HEK293 (cell line): ENCODE measurements around the gene CLEC16A.
A peak's percentile ranks its signal among the peaks of the same experiment; 100 is the strongest.

Experiments used
- CTCF ChIA-PET: fragments of 350-600 bp; formaldehyde crosslinking; extraction: SDS; loops from one replicate; lab custom pipeline; 2021; ENCODE audit warnings: antibody characterized with exemption; lab: Yijun Ruan, JAX
- POLR2A ChIA-PET: fragments of 300-600 bp; formaldehyde crosslinking; extraction: SDS; loops from one replicate; lab custom pipeline; 2020; ENCODE audit warnings: antibody characterized with exemption, inconsistent platforms; lab: Yijun Ruan, JAX
- H3K27ac ChIP-seq: fragments of 200-500 bp; sonication (Bioruptor generic); 2 replicates; pipeline ENCODE4 v1.5.1; 2014; ENCODE audit warnings: low read depth, low read length, control low read depth, inconsistent platforms; ENCODE audit errors: extremely low read depth
- H3K36me3 ChIP-seq, 2 experiments: fragments of 200-500 bp in 1 of 2; sonication (Bioruptor generic) in 1 of 2; 1 replicate in 1 of 2; 2 replicates in 1 of 2; pipeline ENCODE4 v1.5.1; 2014 to 2017; ENCODE audit warnings: inconsistent platforms in 2 of 2, low read length in 2 of 2; ENCODE audit not compliant: control insufficient read depth in 2 of 2, insufficient read depth in 1 of 2
- H3K4me1 ChIP-seq: fragments of 200-500 bp; sonication (Bioruptor generic); 2 replicates; pipeline ENCODE4 v1.5.1; 2014; ENCODE audit warnings: mild to moderate bottlenecking, low read length, inconsistent platforms; ENCODE audit not compliant: control insufficient read depth, insufficient read depth
- H3K4me3 ChIP-seq: 2 replicates; pipeline ENCODE4 v1.5.1; 2011; ENCODE audit warnings: low read depth, mild to moderate bottlenecking, control low read depth, low read length, moderate library complexity
- H3K9me3 ChIP-seq: fragments of 200-500 bp; sonication (Bioruptor generic); 2 replicates; pipeline ENCODE4 v1.5.1; 2014; ENCODE audit warnings: low read depth, low read length, inconsistent platforms; ENCODE audit not compliant: control insufficient read depth, insufficient read depth
- HIC1 ChIP-seq: fragments of 450-650 bp; formaldehyde crosslinking; IDR thresholded peaks from 2 replicates; pipeline ENCODE4 v1.5.1; 2016; ENCODE audit warnings: missing biosample characterization, missing genetic modification characterization
- KLF10 ChIP-seq: fragments of 450-650 bp; IDR thresholded peaks from 2 replicates; pipeline ENCODE4 v1.5.1; 2018; ENCODE audit warnings: missing biosample characterization, mild to moderate bottlenecking, missing genetic modification characterization
- SALL2 ChIP-seq: fragments of 450-650 bp; formaldehyde crosslinking; IDR thresholded peaks from 2 replicates; pipeline ENCODE4 v1.5.0; 2017; ENCODE audit warnings: missing biosample characterization, mild to moderate bottlenecking, missing genetic modification characterization, borderline replicate concordance
- ZBTB49 ChIP-seq: fragments of 450-650 bp; formaldehyde crosslinking; IDR thresholded peaks from 2 replicates; pipeline ENCODE4 v1.5.1; 2016; ENCODE audit warnings: missing biosample characterization, missing genetic modification characterization, low read depth
- ZBTB7A ChIP-seq: fragments of 450-650 bp; formaldehyde crosslinking; IDR thresholded peaks from 2 replicates; pipeline ENCODE4 v1.5.1; 2016; ENCODE audit warnings: low read depth, missing biosample characterization, missing genetic modification characterization
- ZFHX2 ChIP-seq: fragments of 450-650 bp; formaldehyde crosslinking; conservative IDR thresholded peaks from 2 replicates; pipeline ENCODE4 v1.5.1; 2016; ENCODE audit warnings: missing biosample characterization, missing genetic modification characterization
- ZNF10 ChIP-seq: fragments of 450-650 bp; formaldehyde crosslinking; IDR thresholded peaks from 2 replicates; pipeline ENCODE4 v1.5.1; 2017; ENCODE audit warnings: missing biosample characterization, missing genetic modification characterization
- ZNF114 ChIP-seq: fragments of 450-650 bp; formaldehyde crosslinking; IDR thresholded peaks from 2 replicates; pipeline ENCODE4 v1.5.0; 2017; ENCODE audit warnings: missing biosample characterization, missing genetic modification characterization
- ZNF202 ChIP-seq: fragments of 450-650 bp; formaldehyde crosslinking; IDR thresholded peaks from 2 replicates; pipeline ENCODE4 v1.5.1; 2016; ENCODE audit warnings: missing biosample characterization, missing genetic modification characterization, borderline replicate concordance
- ZNF214 ChIP-seq: fragments of 450-650 bp; formaldehyde crosslinking; IDR thresholded peaks from 2 replicates; pipeline ENCODE4 v1.5.1; 2017; ENCODE audit warnings: missing biosample characterization, mild to moderate bottlenecking, missing genetic modification characterization, borderline replicate concordance
- ZNF266 ChIP-seq: fragments of 450-650 bp; formaldehyde crosslinking; IDR thresholded peaks from 2 replicates; pipeline ENCODE4 v1.5.1; 2016; ENCODE audit warnings: missing biosample characterization, missing genetic modification characterization, low read depth
- ZNF302 ChIP-seq: fragments of 450-650 bp; formaldehyde crosslinking; IDR thresholded peaks from 2 replicates; pipeline ENCODE4 v1.5.1; 2016; ENCODE audit warnings: missing biosample characterization, missing genetic modification characterization, low read depth
- ZNF404 ChIP-seq: fragments of 450-650 bp; formaldehyde crosslinking; IDR thresholded peaks from 2 replicates; pipeline ENCODE4 v1.5.1; 2017; ENCODE audit warnings: missing biosample characterization, missing genetic modification characterization
- ZNF514 ChIP-seq: fragments of 450-650 bp; formaldehyde crosslinking; IDR thresholded peaks from 2 replicates; pipeline ENCODE4 v1.5.1; 2016; ENCODE audit warnings: missing biosample characterization, missing genetic modification characterization
- ZNF623 ChIP-seq: fragments of 450-650 bp; formaldehyde crosslinking; IDR thresholded peaks from 2 replicates; pipeline ENCODE4 v1.5.1; 2016; ENCODE audit warnings: missing biosample characterization, missing genetic modification characterization
- ZNF654 ChIP-seq: fragments of 450-650 bp; formaldehyde crosslinking; IDR thresholded peaks from 2 replicates; pipeline ENCODE4 v1.5.1; 2016; ENCODE audit warnings: low read depth, missing biosample characterization, missing genetic modification characterization
- ZNF670 ChIP-seq: fragments of 450-650 bp; formaldehyde crosslinking; IDR thresholded peaks from 2 replicates; pipeline ENCODE4 v1.5.1; 2016; ENCODE audit warnings: missing biosample characterization, missing genetic modification characterization, low read depth
- ZNF843 ChIP-seq: fragments of 450-650 bp; formaldehyde crosslinking; IDR thresholded peaks from 2 replicates; pipeline ENCODE4 v1.5.1; 2016; ENCODE audit warnings: missing biosample characterization, missing genetic modification characterization
- TF ChIP-seq, protein P1 (sequence below): fragments of 450-650 bp; formaldehyde crosslinking; IDR thresholded peaks from 2 replicates; pipeline ENCODE4 v1.5.1; 2016; ENCODE audit warnings: missing biosample characterization, missing genetic modification characterization, low read depth
- TF ChIP-seq, protein P2 (sequence below): fragments of 450-650 bp; formaldehyde crosslinking; IDR thresholded peaks from 2 replicates; pipeline ENCODE4 v1.5.1; 2016; ENCODE audit warnings: missing biosample characterization, missing genetic modification characterization

Gene CLEC16A

DNA sequence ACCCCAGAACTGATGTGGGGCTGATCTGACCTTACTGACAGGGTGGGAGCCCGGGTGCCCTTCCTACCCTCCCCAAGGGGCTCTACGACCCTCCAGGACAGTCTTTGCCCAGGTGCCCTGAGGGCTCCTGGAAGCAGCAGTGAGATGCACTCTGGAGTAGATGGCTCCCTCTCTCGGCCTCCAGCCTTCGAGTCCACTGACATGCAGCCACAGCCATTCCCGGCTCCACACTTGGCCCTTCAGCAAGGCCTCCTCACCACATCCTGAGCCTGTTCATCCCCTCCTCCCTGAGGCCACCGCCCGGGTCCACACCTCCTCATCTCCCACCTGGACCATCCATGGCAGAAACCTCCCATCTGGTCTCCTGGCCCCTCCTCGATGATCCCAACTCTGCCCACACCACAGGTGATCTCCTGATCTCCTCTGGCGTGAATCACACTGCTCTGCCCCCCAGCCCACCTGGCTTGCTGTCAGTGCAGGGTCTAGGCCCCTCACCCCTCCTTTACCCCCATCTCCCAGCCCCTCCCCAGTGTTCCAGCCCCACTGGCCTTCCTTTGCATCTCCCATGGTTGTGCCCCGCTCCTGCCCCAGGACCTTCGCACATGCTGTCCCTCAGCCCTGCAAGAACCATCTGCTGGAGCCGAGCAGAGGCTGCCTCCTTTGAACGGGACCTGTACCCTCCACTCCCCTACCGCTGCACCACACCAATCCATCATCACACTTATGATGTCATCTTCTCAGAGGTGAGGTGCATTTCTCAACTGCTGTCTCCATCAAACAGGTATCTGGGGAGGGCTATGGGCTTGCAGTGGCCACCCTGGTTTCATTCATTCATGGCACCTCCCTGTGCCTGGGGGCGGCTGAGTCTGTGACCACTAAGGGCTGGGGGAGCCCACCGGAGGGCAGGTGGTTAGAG is 267.0 kb downstream of the CLEC16A start:
- no peaks in the 10 kb centered on the region for H3K36me3 ChIP-seq
- H3K9me3 ChIP-seq: no peaks in the 10 kb centered on the region
- no peak overlapping the region for H3K4me3 ChIP-seq
- ChIA-PET CTCF (no interaction called here), POLR2A (interaction anchor here (0.6 kb wide), 1 partner anchor 45 kb away, joined by 3 read pairs; the partner anchor contains the start of gene SOCS1)
- TF ChIP-seq ZNF670 (tag by site-specific recombination) (no peak), ZNF623 (tag by site-specific recombination) (peak; percentile 95), ZNF514 (tag by site-specific recombination) (no peak)
- TF ChIP-seq, protein P1, sequence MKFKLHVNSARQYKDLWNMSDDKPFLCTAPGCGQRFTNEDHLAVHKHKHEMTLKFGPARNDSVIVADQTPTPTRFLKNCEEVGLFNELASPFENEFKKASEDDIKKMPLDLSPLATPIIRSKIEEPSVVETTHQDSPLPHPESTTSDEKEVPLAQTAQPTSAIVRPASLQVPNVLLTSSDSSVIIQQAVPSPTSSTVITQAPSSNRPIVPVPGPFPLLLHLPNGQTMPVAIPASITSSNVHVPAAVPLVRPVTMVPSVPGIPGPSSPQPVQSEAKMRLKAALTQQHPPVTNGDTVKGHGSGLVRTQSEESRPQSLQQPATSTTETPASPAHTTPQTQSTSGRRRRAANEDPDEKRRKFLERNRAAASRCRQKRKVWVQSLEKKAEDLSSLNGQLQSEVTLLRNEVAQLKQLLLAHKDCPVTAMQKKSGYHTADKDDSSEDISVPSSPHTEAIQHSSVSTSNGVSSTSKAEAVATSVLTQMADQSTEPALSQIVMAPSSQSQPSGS (tag by site-specific recombination): peak; percentile 58; the same call in 1 of the 2 replicates
- H3K27ac ChIP-seq: no peak overlapping the region
- H3K4me1 ChIP-seq: no peaks in the 10 kb centered on the region

GRCh38 chr16:11211977-11212797 is 267.8 kb downstream of the CLEC16A start:
- no peaks in the 10 kb centered on the region for H3K36me3 ChIP-seq
- ChIA-PET CTCF (interaction anchor here (0.6 kb wide), 1 partner anchor 48 kb away, joined by 4 read pairs; no protein-coding TSS in a partner anchor), POLR2A (interaction anchor here (0.6 kb wide), 1 partner anchor 44 kb away, joined by 3 read pairs; the partner anchor contains the start of gene SOCS1)
- H3K9me3 ChIP-seq: no peaks in the 10 kb centered on the region
- no peak overlapping the region for H3K27ac ChIP-seq
- no peak overlapping the region for H3K4me3 ChIP-seq
- no peaks in the 10 kb centered on the region for H3K4me1 ChIP-seq
- TF ChIP-seq ZNF654 (no peak), ZNF266 (tag by site-specific recombination) (no peak), ZNF302 (tag by site-specific recombination) (no peak), ZNF10 (tag by site-specific recombination) (no peak), ZNF404 (tag by site-specific recombination) (no peak), ZNF214 (tag by site-specific recombination) (no peak), SALL2 (tag by site-specific recombination) (no peak), ZFHX2 (no peak), ZNF202 (tag by site-specific recombination) (no peak), KLF10 (no peak)
- TF ChIP-seq, protein P2, sequence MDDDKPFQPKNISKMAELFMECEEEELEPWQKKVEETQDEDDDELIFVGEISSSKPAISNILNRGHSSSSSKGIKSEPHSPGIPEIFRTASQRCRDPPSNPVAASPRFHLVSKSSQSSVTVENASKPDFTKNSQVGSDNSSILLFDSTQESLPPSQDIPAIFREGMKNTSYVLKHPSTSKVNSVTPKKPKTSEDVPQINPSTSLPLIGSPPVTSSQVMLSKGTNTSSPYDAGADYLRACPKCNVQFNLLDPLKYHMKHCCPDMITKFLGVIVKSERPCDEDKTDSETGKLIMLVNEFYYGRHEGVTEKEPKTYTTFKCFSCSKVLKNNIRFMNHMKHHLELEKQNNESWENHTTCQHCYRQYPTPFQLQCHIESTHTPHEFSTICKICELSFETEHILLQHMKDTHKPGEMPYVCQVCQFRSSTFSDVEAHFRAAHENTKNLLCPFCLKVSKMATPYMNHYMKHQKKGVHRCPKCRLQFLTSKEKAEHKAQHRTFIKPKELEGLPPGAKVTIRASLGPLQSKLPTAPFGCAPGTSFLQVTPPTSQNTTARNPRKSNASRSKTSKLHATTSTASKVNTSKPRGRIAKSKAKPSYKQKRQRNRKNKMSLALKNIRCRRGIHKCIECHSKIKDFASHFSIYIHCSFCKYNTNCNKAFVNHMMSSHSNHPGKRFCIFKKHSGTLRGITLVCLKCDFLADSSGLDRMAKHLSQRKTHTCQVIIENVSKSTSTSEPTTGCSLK (tag by site-specific recombination): no peak

DNA sequence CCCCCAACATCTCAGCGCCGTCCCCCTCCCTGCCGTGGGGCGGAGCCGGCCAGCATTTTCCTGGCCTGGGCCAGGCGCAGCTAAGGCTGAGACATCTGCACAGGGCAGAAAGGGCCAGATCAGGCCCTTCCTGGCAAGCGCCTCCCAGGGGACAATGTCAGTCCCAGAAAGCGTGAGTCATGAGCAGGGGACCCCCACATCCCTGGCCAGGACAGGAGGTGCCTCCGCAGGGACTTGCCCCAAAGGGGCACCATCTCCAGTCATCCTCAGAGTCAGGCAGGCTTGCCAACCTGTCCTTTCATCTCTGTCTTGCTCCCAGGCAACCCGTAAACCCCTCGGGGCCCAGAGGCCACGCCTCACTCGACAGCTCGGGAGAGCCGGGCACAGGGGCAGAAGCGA is 268.4 kb downstream of the CLEC16A start:
- H3K9me3 ChIP-seq: no peaks in the 10 kb centered on the region
- CTCF ChIA-PET: interaction anchor here (0.6 kb wide), 1 partner anchor 698 kb away, joined by 5 read pairs; no protein-coding TSS in a partner anchor
- no peaks in the 10 kb centered on the region for H3K4me1 ChIP-seq
- H3K27ac ChIP-seq: no peak overlapping the region
- H3K4me3 ChIP-seq: no peak overlapping the region
- no peaks in the 10 kb centered on the region for H3K36me3 ChIP-seq
- POLR2A ChIA-PET: no interaction called here
- no peak for TF ChIP-seq ZNF114 (tag by site-specific recombination)
- no peak for TF ChIP-seq ZBTB49 (tag by site-specific recombination)
- no peak for TF ChIP-seq ZNF843
- TF ChIP-seq HIC1: no peak
- TF ChIP-seq ZBTB7A: no peak
